ENCODE results near the gene ATP8A2. TPM values are rescaled to one million over a fixed set of nuclear protein-coding genes. Genes with fewer than 3 reads are reported as not detected.

ATP8A2 gene
- total RNA-seq, 3 donors from 2014 or later (not counting 1 experiment from before 2014, with no cell fraction given) = 0.43 to 0.68 (median 0.59) TPM

DNA sequence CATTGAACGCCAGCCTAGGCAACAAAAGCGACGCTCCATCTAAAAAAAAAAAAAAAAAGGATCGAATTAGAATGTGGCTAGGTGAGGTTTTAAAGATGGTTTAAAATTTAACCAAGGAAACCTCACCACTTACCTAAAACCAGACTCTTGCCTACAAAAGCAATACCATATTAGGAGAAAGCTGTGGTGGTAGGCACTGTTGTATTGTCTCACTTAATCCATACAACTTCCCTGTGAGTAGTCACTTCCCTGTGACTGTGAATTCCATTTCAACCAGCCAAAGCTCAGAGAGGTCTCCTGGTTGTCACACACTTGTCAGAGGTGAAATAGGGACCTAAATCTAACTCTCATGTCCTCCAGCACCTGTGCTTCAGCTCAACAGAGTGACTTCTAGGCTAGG lies 664.6 kb downstream of the ATP8A2 start:
- no peaks in the 10 kb centered on the region for H3K9me3 ChIP-seq (ENCODE audit: control insufficient read depth, insufficient read depth, low read length)
- H3K27ac Mint-ChIP-seq = no peak overlapping the region
- H3K27me3 Mint-ChIP-seq (ENCODE audit: low read depth in 2 of 2) = peaks cover 0 to 4% of the 10 kb centered on the region in 2 donors
- H3K4me3 ChIP-seq (ENCODE audit: low read length) = no peak overlapping the region
- no peaks in the 10 kb centered on the region for H3K27me3 ChIP-seq (ENCODE audit: control insufficient read depth, insufficient read depth, low read length)
- DNase-seq (no peak), ATAC-seq (no peak)
- H3K4me1 Mint-ChIP-seq = no peaks in the 10 kb centered on the region
- H3K36me3 ChIP-seq (ENCODE audit: control insufficient read depth, insufficient read depth, low read length) = no peaks in the 10 kb centered on the region
- WGBS (ENCODE audit: insufficient coverage) = 93% methylated on average over 3 of the region's 4 CpGs
- TF ChIP-seq CTCF (IDR thresholded peaks at IDR 0.05) = no peak
- no peaks in the 10 kb centered on the region for H3K36me3 Mint-ChIP-seq
- no peaks in the 10 kb centered on the region for H3K4me1 ChIP-seq (ENCODE audit: control insufficient read depth, insufficient read depth, low read length)
- H3K4me3 Mint-ChIP-seq = no peak overlapping the region
- H3K27ac ChIP-seq (ENCODE audit: low read length) = no peak overlapping the region
- intact Hi-C loops (cut with micrococcal nuclease) = no loop called here
- H3K9me3 Mint-ChIP-seq = no peaks in the 10 kb centered on the region

DNA sequence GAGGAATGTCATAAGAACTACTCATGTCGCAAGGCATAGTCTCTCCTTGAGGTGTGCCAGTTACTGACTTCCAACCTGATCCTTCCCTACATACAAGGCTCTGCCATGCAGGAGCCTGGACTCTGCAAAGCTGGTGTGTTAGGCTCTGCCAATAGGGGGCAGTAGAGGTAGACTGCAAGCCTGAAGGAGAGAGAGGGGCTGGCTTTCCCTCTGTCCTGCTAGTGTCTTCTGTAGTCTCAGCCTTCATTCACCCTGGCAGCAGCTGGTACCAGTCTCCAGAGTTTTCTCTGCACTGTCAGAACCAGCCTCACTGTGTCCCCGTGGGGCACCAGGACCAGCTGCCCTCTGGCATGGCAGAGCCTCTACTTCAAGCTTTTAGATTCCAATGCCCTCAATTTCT lies 665.5 kb downstream of the ATP8A2 start:
- Histone ChIP-seq H3K27ac (ENCODE audit: low read length) (no peak overlapping the region), H3K4me3 (ENCODE audit: low read length) (no peak overlapping the region), H3K9me3 (ENCODE audit: control insufficient read depth, insufficient read depth, low read length) (no peaks in the 10 kb centered on the region), H3K4me1 (ENCODE audit: control insufficient read depth, insufficient read depth, low read length) (no peaks in the 10 kb centered on the region), H3K36me3 (ENCODE audit: control insufficient read depth, insufficient read depth, low read length) (no peaks in the 10 kb centered on the region), H3K27me3 (ENCODE audit: control insufficient read depth, insufficient read depth, low read length) (no peaks in the 10 kb centered on the region)
- Mint-ChIP-seq H3K27ac (no peak overlapping the region), H3K9me3 (no peaks in the 10 kb centered on the region), H3K4me1 (no peaks in the 10 kb centered on the region), H3K27me3 (ENCODE audit: low read depth in 2 of 2) (peaks cover 0 to 4% of the 10 kb centered on the region in 2 donors), H3K4me3 (no peak overlapping the region), H3K36me3 (no peaks in the 10 kb centered on the region)
- intact Hi-C loops (cut with micrococcal nuclease) = no loop called here
- WGBS (ENCODE audit: insufficient coverage) = 80% methylated on average over 2 of the region's 2 CpGs
- DNase-seq = peak in 1 of 2 donors; percentile 57
- peak in 1 of 3 donors; percentile 46 for ATAC-seq
- TF ChIP-seq CTCF (IDR thresholded peaks at IDR 0.05) = peak; percentile 33

DNA sequence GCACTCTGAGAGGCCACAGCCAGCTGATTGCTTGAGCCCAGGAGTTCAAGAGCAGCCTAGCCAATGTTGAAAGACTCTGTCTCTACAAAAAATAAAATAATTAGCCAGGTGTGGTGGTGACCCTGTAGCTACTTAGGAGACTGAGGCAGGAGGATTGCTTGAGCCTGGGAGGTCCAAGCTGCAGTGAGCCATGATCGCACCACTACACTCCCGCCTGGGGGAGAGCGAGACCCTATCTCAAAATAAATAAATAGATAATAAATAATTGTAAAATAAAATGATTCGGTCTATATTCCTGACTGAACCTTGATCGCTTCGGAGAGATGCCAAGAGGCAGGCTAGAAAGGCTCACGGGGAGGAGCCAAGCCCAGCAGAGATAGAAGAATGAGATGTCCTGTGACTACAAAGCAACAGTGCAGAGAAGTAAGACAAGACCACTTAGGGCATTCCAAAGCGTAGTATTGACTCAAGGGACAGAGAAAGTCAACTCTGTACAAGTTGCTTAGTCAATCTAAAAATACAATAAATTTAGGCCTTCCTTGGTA lies 667.2 kb downstream of the ATP8A2 start:
- H3K36me3 Mint-ChIP-seq = no peaks in the 10 kb centered on the region
- H3K4me1 Mint-ChIP-seq = no peaks in the 10 kb centered on the region
- H3K27me3 Mint-ChIP-seq (ENCODE audit: low read depth in 2 of 2) = peaks cover 0 to 4% of the 10 kb centered on the region in 2 donors
- Histone ChIP-seq H3K27ac (ENCODE audit: low read length) (no peak overlapping the region), H3K36me3 (ENCODE audit: control insufficient read depth, insufficient read depth, low read length) (no peaks in the 10 kb centered on the region), H3K4me1 (ENCODE audit: control insufficient read depth, insufficient read depth, low read length) (no peaks in the 10 kb centered on the region), H3K4me3 (ENCODE audit: low read length) (no peak overlapping the region), H3K9me3 (ENCODE audit: control insufficient read depth, insufficient read depth, low read length) (no peaks in the 10 kb centered on the region), H3K27me3 (ENCODE audit: control insufficient read depth, insufficient read depth, low read length) (no peaks in the 10 kb centered on the region)
- intact Hi-C loops (cut with micrococcal nuclease) = no loop called here
- ATAC-seq = no peak
- no peak for DNase-seq
- no peak for TF ChIP-seq CTCF (IDR thresholded peaks at IDR 0.05)
- 94% methylated on average over 5 of the region's 8 CpGs for whole genome bisulfite sequencing (ENCODE audit: insufficient coverage)
- no peak overlapping the region for H3K27ac Mint-ChIP-seq
- H3K4me3 Mint-ChIP-seq = no peak overlapping the region
- H3K9me3 Mint-ChIP-seq = no peaks in the 10 kb centered on the region

DNA sequence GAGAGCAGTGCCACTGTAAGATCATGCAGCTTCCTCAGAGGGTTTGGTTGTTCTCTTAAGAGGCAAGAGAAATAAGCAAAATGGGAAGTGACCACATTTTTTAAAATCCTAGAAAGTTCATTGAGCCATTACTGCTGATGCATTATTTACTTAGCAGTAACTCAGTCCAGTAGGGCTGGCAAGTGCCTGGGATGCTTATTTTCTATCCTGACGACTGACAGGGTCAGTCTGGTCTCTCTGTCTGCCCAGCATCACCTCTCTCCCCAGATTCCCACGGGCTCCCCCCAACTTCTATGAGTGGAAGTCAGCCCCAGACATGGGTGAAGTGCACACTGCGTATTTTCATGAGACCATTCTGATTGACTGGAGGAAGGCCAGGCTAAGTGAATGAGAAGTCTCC lies 669.7 kb downstream of the ATP8A2 start:
- intact Hi-C loops (cut with micrococcal nuclease) = no loop called here
- TF ChIP-seq CTCF (IDR thresholded peaks at IDR 0.05) = no peak
- H3K4me1 Mint-ChIP-seq = no peaks in the 10 kb centered on the region
- H3K27me3 Mint-ChIP-seq (ENCODE audit: low read depth in 2 of 2) = peaks cover 0 to 4% of the 10 kb centered on the region in 2 donors
- H3K27ac Mint-ChIP-seq = no peak overlapping the region
- H3K4me1 ChIP-seq (ENCODE audit: control insufficient read depth, insufficient read depth, low read length) = no peaks in the 10 kb centered on the region
- no peak overlapping the region for H3K4me3 ChIP-seq (ENCODE audit: low read length)
- no peaks in the 10 kb centered on the region for H3K36me3 Mint-ChIP-seq
- H3K9me3 ChIP-seq (ENCODE audit: control insufficient read depth, insufficient read depth, low read length) = no peaks in the 10 kb centered on the region
- no peaks in the 10 kb centered on the region for H3K9me3 Mint-ChIP-seq
- ATAC-seq (no peak), DNase-seq (no peak)
- H3K27me3 ChIP-seq (ENCODE audit: control insufficient read depth, insufficient read depth, low read length) = no peaks in the 10 kb centered on the region
- WGBS (ENCODE audit: insufficient coverage) = 86% methylated on average over 3 of the region's 3 CpGs
- no peak overlapping the region for H3K27ac ChIP-seq (ENCODE audit: low read length)
- H3K36me3 ChIP-seq (ENCODE audit: control insufficient read depth, insufficient read depth, low read length) = no peaks in the 10 kb centered on the region
- no peak overlapping the region for H3K4me3 Mint-ChIP-seq

All from natural killer cell (primary cell).